Posterior vena cava (tissue), 2 donors: ENCODE measurements around the gene LOX. TPM values are rescaled to one million over a fixed set of nuclear protein-coding genes. Genes with fewer than 3 reads are reported as not detected.

Experiments used
- DNase-seq: peaks from one replicate; pipeline ENCODE4 v3.0.0-alpha.2; 2020; ENCODE audit warnings: low spot score
- intact Hi-C, 2 donors: fragments of 100-400 bp; cut with DNase I; formaldehyde crosslinking; loops; one replicate each; pipeline versions ENCODE4 v1.14.1 to v1.14.2; 2022 to 2023
- long read RNA-seq, 2 donors: library from polyadenylated mRNA; unstranded; transcript quantifications; one replicate each; pipeline ENCODE4 v2.0.0, GENCODE V29; 2020 to 2021
- total RNA-seq, 2 donors: library from RNA; stranded (reverse); fragmentation: NEBNext Ultra II Directional; extraction: Animal tissue kit (Norgen Biotek cat#: 25700); gene quantifications; one replicate each; pipeline ENCODE4 v1.2.1, GENCODE V29; 2021
- donor health status: DM: yes; HTN: yes; CAD: no.
- donor health status: DM: yes; HTN: yes; CAD: no.

LOX gene
- 10 to 100 TPM; 58.6 to 98.8 TPM for total RNA-seq
- long read RNA-seq, donor 1, full-length matches to known transcripts, result 14 of 18 reads
- long read RNA-seq, donor 1, partial matches to known transcripts, result 0 of 18 reads
- long read RNA-seq, donor 1, other reads (novel, unspliced or antisense), result 4 of 18 reads
- long read RNA-seq, donor 2, full-length matches to known transcripts, result 11 of 16 reads
- long read RNA-seq, donor 2, partial matches to known transcripts, result 1 of 16 reads
- long read RNA-seq, donor 2, other reads (novel, unspliced or antisense), result 4 of 16 reads

- DNase-seq, result peak; percentile 95
- intact Hi-C loops, result loop anchor here (5.0 to 10.0 kb wide), 2 partner anchors 79 to 114 kb away; partner anchors contain the start of gene SRFBP1 (in 1 of the 2)
Observed at GRCh38 chr5:122078116-122079110, at the start of gene LOX. TSS of gene LOX (minus strand) at chr5:122078259. CDS start at chr5:122077985, 274 bp downstream.

GRCh38 chr5:122126756-122127321 lies 48.8 kb upstream of the LOX start:
- no peak for DNase-seq
- intact Hi-C loops, result no loop called here

GRCh38 chr5:122126177-122126755 lies 48.2 kb upstream of the LOX start:
- no peak for DNase-seq
- intact Hi-C loops, result no loop called here

GRCh38 chr5:122124766-122125165 lies 46.7 kb upstream of the LOX start:
- intact Hi-C loops, result no loop called here

GRCh38 chr5:122121479-122122465 lies 43.7 kb upstream of the LOX start:
- DNase-seq, result no peak
- intact Hi-C loops, result no loop called here

More at GRCh38 chr5:122124766-122125165, 46.7 kb upstream of the LOX start:
- DNase-seq, result no peak

- intact Hi-C loops, result no loop called here
- DNase-seq, result no peak
Observed at GRCh38 chr5:122120957-122121356, 42.9 kb upstream of the LOX start.

- no peak for DNase-seq
- intact Hi-C loops, result no loop called here
Observed at GRCh38 chr5:122120493-122120892, 42.4 kb upstream of the LOX start.

GRCh38 chr5:122119205-122119604 lies 41.1 kb upstream of the LOX start:
- no peak for DNase-seq
- intact Hi-C loops, result no loop called here

GRCh38 chr5:122118356-122118948 lies 40.4 kb upstream of the LOX start:
- DNase-seq, result no peak
- intact Hi-C loops, result no loop called here

GRCh38 chr5:122114501-122114900 lies 36.4 kb upstream of the LOX start:
- no peak for DNase-seq
- intact Hi-C loops, result loop anchor here in 1 of 2 donors (5.0 kb wide), 1 partner anchor 297 kb away; no protein-coding TSS in a partner anchor

- DNase-seq, result no peak
- intact Hi-C loops, result loop anchor here in 1 of 2 donors (5.0 kb wide), 1 partner anchor 296 kb away; no protein-coding TSS in a partner anchor
Observed at GRCh38 chr5:122112733-122113558, 34.9 kb upstream of the LOX start.

GRCh38 chr5:122112063-122112462 lies 34.0 kb upstream of the LOX start:
- DNase-seq, result no peak
- intact Hi-C loops, result loop anchor here in 1 of 2 donors (5.0 kb wide), 1 partner anchor 295 kb away; no protein-coding TSS in a partner anchor

GRCh38 chr5:122111460-122111859 lies 33.4 kb upstream of the LOX start:
- intact Hi-C loops, result loop anchor here in 1 of 2 donors (5.0 kb wide), 1 partner anchor 294 kb away; no protein-coding TSS in a partner anchor
- DNase-seq, result no peak

GRCh38 chr5:122110987-122111386 lies 32.9 kb upstream of the LOX start:
- no peak for DNase-seq
- intact Hi-C loops, result loop anchor here in 1 of 2 donors (5.0 kb wide), 1 partner anchor 294 kb away; no protein-coding TSS in a partner anchor

GRCh38 chr5:122107016-122107415 lies 29.0 kb upstream of the LOX start:
- no peak for DNase-seq
- intact Hi-C loops, result no loop called here

- intact Hi-C loops, result no loop called here
Observed at GRCh38 chr5:122105909-122106308, 27.9 kb upstream of the LOX start.

GRCh38 chr5:122102825-122103224 lies 24.8 kb upstream of the LOX start:
- no peak for DNase-seq
- intact Hi-C loops, result no loop called here

More at GRCh38 chr5:122105909-122106308, 27.9 kb upstream of the LOX start:
- no peak for DNase-seq
